Uterus (tissue), 4 donors: ENCODE measurements around the gene NLN. TPM values are rescaled to one million over a fixed set of nuclear protein-coding genes. Genes with fewer than 3 reads are reported as not detected.
"Not testable (repeated sequence)": the region's sequence is repeated elsewhere in the genome, so short reads cannot be mapped to it uniquely, and the experiment has no call there.

Source experiments
- DNase-seq, 2 donors: peaks; one replicate each; pipeline ENCODE4 v3.0.0-alpha.2; 2019 to 2020
- H3K27ac ChIP-seq, 2 donors: fragments of 200-600 bp; sonication (generic); 1 replicate in 1 of 2; 2 replicates in 1 of 2; pipeline ENCODE4 v1.5.1; 2016 to 2018
- H3K27me3 ChIP-seq, 2 donors: fragments of 200-600 bp; sonication (generic); one replicate each; pipeline ENCODE4 v1.5.1; 2018 to 2019; ENCODE audit warnings: control low read depth in 1 of 2
- H3K36me3 ChIP-seq, 2 donors: fragments of 200-600 bp; sonication (generic); one replicate each; pipeline ENCODE4 v1.5.1; 2019; ENCODE audit warnings: control low read depth in 1 of 2
- H3K4me1 ChIP-seq, 2 donors: fragments of 200-600 bp; sonication (generic); one replicate each; pipeline ENCODE4 v1.5.1; 2018 to 2019; ENCODE audit warnings: control low read depth in 1 of 2
- H3K4me3 ChIP-seq, 2 donors: fragments of 200-600 bp; sonication (generic); 1 replicate in 1 of 2; 2 replicates in 1 of 2; pipeline ENCODE4 v1.5.1; 2018 to 2019; ENCODE audit warnings: mild to moderate bottlenecking in 1 of 2
- H3K9me3 ChIP-seq, 2 donors: fragments of 200-600 bp; sonication (generic); one replicate each; pipeline ENCODE4 v1.5.1; 2019; ENCODE audit warnings: control low read depth in 1 of 2
- CTCF ChIP-seq, 4 experiments: fragments of 200-600 bp in 2 of 4; fragments of 450-650 bp in 2 of 4; sonication (generic) in 2 of 4; IDR thresholded peaks; one replicate each; pipeline ENCODE4 v1.5.1; 2016 to 2019; ENCODE audit warnings: antibody characterized with exemption in 4 of 4, mild to moderate bottlenecking in 2 of 4, moderate library complexity in 1 of 4
- POLR2A ChIP-seq, 2 donors: fragments of 450-650 bp; IDR thresholded peaks; one replicate each; pipeline ENCODE4 v1.6.1; 2016; ENCODE audit warnings: antibody characterized with exemption in 2 of 2, mild to moderate bottlenecking in 1 of 2, moderate library complexity in 1 of 2
- intact Hi-C: fragments of 100-400 bp; cut with DNase I; formaldehyde crosslinking; loops from one replicate; pipeline ENCODE4 v1.15.1; 2023; ENCODE audit warnings: low total_unique reads
- total RNA-seq, 4 donors: library from RNA; depleted of rRNA in 3 of 4; stranded (reverse); fragments of >200 nt in 3 of 4; gene quantifications; one replicate each; pipeline versions ENCODE4 v1.1.0 to v1.2.4, GENCODE V29; 2014 to 2023
- donor health status: DM: yes; HTN: yes; CAD: no.

The NLN gene
- total RNA-seq, 4 donors from 2014 or later, result 4.4 to 34.9 (median 9.8) TPM

DNA sequence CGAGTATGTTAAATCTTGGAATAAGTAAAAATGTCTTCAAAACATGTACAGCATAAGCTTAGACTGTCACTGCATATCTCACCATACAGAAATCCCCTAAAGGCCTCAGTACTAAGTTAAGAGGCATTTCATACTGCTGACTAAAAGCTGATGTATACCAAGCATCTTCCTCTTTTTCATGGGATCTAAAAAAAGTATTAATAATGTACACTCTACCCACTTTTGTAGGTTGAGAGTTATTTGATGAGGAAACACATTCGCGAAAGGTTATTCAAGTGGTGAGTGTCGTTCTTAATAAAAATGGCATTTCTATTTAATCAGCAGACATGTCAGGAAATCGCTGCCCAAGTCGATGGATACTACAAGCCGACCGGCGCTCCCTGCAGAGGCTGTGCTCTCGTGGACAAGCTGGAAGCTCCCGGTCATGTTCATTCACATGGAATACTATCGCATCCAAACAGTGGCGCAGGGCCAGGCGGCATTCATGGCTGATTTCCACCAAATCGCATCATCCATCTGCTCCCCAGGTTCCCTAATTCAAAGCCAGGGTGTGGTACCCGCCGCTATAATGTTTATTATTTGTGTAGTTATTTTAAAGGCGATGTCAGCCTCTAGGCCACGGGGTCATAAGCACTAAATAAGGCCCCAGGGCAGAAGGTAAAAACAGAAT lies 820 bp upstream of the NLN start:
- intact Hi-C loops, result no loop called here

DNA sequence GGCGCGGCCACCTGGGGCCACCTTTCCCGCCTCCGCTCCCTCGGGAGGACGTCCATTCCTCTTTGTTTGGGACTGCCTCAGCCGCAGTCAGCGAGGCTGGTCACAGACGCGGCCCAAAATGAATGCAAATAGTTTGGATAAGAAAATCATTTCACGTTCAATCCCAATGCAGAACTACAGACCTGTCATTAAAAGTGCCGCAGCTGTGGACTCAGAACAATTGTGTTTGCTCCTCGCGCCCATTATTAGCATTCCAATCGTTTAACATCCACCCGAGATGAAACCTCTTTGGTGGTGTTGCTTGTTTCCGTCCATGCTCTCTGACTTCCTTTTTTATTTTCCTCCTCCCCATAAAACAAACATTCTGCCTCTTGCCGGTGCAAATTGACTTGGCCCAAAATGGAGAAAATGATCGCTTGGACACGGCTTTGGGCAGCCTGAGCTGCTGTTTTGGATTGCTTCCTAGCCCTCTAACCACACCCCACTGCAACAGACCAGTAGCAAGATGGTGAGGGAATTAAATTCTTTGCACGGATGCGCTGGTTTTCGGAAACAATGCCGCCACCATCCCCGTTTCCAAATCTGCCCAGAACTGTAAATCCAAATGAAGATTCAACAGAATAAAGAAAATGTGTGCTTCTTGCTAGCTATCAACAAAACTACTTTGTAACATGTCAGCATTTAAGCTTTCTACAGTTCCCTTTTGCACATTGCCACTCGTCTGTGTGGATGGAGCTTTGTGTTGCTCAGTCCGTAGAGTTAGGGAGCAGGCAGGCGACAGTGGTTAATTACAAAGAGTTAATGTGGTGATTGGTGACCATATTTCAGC lies 784 bp downstream of the NLN start:
- TF ChIP-seq CTCF (IDR thresholded peaks at IDR 0.05) (no peak), POLR2A (IDR thresholded peaks at IDR 0.05) (no peak)
- no peaks in the 10 kb centered on the region for H3K27me3 ChIP-seq
- H3K4me3 ChIP-seq, result peak overlapping the region; percentile 84 to 93
- H3K27ac ChIP-seq, result peak overlapping the region; percentile 31 to 65
- H3K36me3 ChIP-seq, result no peaks in the 10 kb centered on the region
- DNase-seq, result peak; percentile 18 to 22
- H3K4me1 ChIP-seq, result no peaks in the 10 kb centered on the region
- no peaks in the 10 kb centered on the region for H3K9me3 ChIP-seq
- intact Hi-C loops, result no loop called here

More for the DNA sequence above, 820 bp upstream of the NLN start:
- TF ChIP-seq CTCF (IDR thresholded peaks at IDR 0.05) (no peak), POLR2A (IDR thresholded peaks at IDR 0.05) (no peak)
- Histone ChIP-seq H3K27me3 (no peaks in the 10 kb centered on the region), H3K27ac (peak overlapping the region; percentile 77 to 81), H3K36me3 (no peaks in the 10 kb centered on the region), H3K9me3 (no peaks in the 10 kb centered on the region), H3K4me1 (no peaks in the 10 kb centered on the region), H3K4me3 (peak overlapping the region; percentile 84 to 93)
- peak; percentile 63 to 71 for DNase-seq

DNA sequence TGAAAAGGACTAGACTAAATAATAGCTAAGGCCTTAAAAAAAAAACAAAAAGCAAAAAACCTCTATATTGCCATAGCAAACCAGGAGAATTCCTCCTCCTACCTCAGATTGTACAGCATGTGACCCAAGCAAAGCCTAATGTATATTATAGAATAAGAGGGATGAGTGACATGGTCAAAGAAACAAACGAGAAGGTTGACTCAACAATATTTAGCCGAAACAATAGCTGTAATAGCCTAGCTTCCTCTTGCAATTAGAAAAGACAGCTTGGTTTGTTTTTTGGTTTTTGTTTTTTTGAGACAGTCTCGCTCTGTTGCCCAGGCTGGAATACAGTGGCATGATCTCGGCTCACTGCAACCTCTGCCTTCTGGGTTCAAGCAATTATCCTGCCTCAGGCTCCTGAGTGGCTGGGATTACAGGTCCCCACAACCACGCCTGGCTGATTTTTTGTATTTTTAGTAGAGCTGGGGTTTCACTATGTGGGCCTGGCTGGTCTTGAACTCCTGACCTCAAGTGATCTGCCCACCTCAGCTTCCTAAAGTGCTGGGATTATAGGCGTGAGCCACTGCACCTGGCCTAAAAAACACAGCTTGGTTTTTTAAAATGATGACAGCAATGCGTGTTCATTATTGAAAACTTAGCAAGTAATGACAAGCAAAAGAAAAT lies 5.6 kb downstream of the NLN start:
- no peak for TF ChIP-seq POLR2A (IDR thresholded peaks at IDR 0.05)
- no peak for DNase-seq
- Histone ChIP-seq H3K4me1 (no peaks in the 10 kb centered on the region), H3K4me3 (no peak overlapping the region), H3K36me3 (no peaks in the 10 kb centered on the region), H3K27ac (no peak overlapping the region), H3K27me3 (no peaks in the 10 kb centered on the region), H3K9me3 (no peaks in the 10 kb centered on the region)
- intact Hi-C loops, result no loop called here

DNA sequence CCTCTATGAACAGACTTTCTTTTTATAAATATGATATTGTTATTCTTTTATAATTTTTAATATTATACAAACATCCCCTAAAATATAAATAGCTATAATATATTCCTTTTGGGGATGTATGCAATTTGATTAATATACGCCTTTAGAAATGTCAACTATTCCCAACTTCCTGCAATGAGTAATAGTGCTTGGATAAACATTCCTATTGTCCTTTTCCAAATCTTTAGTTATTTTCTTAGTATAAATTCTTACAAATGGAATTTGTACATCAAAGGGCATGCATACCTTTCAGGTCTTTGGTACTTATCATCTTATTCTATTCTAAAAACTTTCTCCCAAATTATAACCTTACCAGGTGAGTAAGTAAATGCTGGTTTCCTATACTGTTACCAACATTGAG lies 6.2 kb downstream of the NLN start:
- Histone ChIP-seq H3K4me3 (no peak overlapping the region), H3K27ac (no peak overlapping the region), H3K27me3 (no peaks in the 10 kb centered on the region), H3K36me3 (no peaks in the 10 kb centered on the region), H3K4me1 (no peaks in the 10 kb centered on the region), H3K9me3 (no peaks in the 10 kb centered on the region)
- intact Hi-C loops, result no loop called here
- TF ChIP-seq CTCF (IDR thresholded peaks at IDR 0.05) (no peak), POLR2A (IDR thresholded peaks at IDR 0.05) (no peak)
- DNase-seq, result no peak

- H3K9me3 ChIP-seq, result no peaks in the 10 kb centered on the region
- intact Hi-C loops, result no loop called here
Observed at GRCh38 chr5:65730910-65731309, 8.9 kb downstream of the NLN start.

GRCh38 chr5:65732046-65732445 lies 10.0 kb downstream of the NLN start:
- H3K27ac ChIP-seq, H3K36me3 ChIP-seq, H3K4me1 ChIP-seq, H3K27me3 ChIP-seq, DNase-seq, H3K4me3 ChIP-seq, H3K9me3 ChIP-seq, intact Hi-C loops: not testable (repeated sequence)

More at GRCh38 chr5:65730910-65731309, 8.9 kb downstream of the NLN start:
- TF ChIP-seq CTCF (IDR thresholded peaks at IDR 0.05) (no peak), POLR2A (IDR thresholded peaks at IDR 0.05) (no peak)
- no peaks in the 10 kb centered on the region for H3K27me3 ChIP-seq
- DNase-seq, result no peak
- no peak overlapping the region for H3K27ac ChIP-seq
- H3K4me3 ChIP-seq, result no peak overlapping the region
- no peaks in the 10 kb centered on the region for H3K4me1 ChIP-seq
- no peaks in the 10 kb centered on the region for H3K36me3 ChIP-seq

- H3K36me3 ChIP-seq, H3K4me1 ChIP-seq, intact Hi-C loops, H3K27me3 ChIP-seq, H3K9me3 ChIP-seq, H3K27ac ChIP-seq, DNase-seq, H3K4me3 ChIP-seq: not testable (repeated sequence)
Observed at GRCh38 chr5:65734196-65734775, 12.3 kb downstream of the NLN start.
